HG02973 (cell line): ENCODE data around the gene LIPM.

Source experiments
- ATAC-seq: cut with Tn5 transposase; IDR thresholded peaks from one replicate; pipeline ENCODE4 v1.9.1; 2021; ENCODE audit warnings: moderate library complexity; ENCODE audit not compliant: unreplicated experiment

LIPM gene

DNA sequence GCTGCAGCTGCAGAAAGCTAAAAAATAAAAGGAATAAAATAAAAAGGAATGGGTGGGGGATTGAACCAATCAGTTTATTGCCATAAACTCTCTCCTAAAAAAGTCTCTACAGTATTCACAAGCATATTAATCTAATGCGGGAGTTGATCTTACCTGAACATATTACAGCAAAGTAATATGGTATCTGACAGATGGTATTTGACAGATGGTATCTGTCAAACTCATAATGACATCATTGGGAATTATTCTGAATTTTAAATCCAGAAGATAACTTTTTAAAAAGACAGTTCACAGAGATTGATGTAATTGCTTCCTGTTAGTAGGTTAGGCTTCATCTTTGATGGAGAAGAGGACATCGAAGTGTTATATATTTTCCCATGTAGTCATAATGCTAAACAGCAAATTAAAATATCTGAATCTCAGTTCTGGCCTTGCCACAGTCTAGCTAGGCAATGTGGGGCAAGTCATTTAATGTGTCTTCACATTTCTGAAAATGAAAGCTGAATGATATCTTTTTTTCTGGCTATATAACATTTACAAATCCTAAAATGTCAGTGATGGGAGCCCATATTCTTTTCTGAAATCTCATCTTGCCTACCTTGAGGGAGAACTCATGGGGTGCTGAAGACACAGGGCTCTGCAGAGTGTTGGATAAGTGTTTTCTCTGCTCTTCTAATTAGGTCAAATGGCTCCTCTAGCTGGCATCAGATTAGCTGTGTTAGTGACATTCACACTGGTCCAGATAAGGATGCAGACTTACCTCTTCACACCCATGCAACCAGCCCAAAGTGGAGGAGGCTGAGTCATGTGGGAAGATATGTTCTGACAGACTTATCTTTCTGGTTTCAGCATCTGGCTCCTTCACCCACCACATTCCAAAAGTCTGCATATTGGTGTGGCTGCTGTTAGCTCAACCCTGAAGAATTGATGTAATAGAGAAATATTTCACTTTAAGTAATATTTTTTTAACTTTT is 2.1 kb upstream of the LIPM start:
- no peak for ATAC-seq

GRCh38 chr10:88803641-88804040 is 1.1 kb downstream of the LIPM start:
- no peak for ATAC-seq

- ATAC-seq, result no peak
These were observed 1.7 kb downstream of the LIPM start for GRCh38 chr10:88804083-88804812.

DNA sequence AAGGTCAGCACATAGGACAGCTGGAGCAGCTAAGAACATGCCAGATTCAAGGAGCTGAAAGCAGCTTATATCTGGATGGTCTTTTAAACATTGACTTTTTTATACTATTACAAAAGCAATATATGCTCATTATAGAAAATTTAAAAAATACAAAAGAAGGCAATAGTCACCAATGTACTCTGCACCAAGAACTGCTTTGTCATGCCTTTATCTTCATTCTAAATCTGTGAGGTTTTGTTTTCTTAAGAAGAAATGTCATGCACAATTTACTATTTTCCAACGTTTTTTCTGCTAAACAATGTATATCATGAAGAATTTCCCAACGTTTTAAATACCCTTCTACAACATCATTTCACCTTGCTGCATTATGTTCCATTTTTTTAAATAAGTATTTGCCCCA is 2.8 kb downstream of the LIPM start:
- ATAC-seq, result no peak

GRCh38 chr10:88805924-88806323 is 3.4 kb downstream of the LIPM start:
- ATAC-seq, result no peak

DNA sequence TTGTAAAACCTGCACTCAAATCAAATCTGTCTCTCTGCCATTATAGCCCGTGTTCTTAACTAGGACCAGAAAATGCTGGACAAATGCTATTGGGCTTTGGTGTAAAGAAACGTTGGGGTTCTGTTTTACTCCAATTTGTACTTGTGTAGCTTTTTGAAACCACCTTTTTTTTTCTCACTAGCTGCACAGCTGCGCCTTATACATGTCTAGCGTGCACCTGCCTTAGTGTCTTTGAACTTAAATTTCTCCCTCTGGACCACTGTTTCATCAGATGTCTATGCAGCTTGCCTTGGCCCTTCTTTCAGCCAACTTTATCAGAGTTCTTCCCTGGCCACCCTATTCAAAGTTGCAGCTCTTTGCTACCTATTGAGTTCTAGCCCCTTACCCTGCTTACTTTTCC is 7.1 kb downstream of the LIPM start:
- ATAC-seq, result no peak

GRCh38 chr10:88810196-88810961 is 7.8 kb downstream of the LIPM start:
- no peak for ATAC-seq

GRCh38 chr10:88813200-88813599 is 10.7 kb downstream of the LIPM start:
- ATAC-seq, result no peak

- no peak for ATAC-seq
These were observed 16.8 kb downstream of the LIPM start for GRCh38 chr10:88819290-88819689.

- ATAC-seq, result no peak
These were observed 18.3 kb downstream of the LIPM start for GRCh38 chr10:88820748-88821401.

DNA sequence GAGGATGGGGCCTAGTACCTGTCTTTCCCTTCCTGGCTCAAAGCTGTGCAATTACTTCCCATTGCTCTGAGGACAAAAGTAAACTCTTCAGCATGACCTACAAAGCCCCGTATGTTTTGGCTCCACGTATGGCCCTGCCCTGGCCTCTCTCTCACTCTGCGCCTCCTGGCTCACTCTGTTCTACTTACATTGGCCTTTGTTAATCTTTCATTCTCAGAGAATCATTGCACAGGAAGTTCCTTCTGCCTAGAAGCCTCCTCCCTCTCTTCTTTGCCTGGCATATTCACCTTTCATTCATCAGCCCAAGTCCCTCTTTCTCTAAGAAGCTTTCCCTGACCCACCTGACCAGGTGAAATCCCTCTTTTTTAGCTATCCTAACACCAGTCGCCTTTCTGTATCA is 23.9 kb downstream of the LIPM start:
- ATAC-seq, result no peak

GRCh38 chr10:88827671-88828070 is 25.1 kb downstream of the LIPM start:
- ATAC-seq, result no peak

DNA sequence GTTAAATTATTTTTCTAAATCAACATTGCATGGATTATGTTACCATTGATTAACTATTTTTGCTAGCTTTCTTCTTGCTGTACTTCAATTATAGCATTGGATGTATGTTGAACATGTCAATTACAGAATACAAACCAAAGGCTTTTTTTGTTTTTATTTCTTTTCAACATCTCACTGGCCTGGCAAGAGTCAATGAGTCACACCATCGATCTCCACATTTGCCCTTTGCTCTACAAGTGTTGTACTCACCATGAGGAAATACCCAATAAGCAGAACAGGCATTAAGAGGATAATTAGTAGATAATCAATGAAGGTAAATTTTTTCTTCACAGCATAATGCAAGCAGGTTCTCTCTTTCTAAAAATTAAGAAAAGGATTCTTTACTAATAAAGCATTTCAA is 25.8 kb downstream of the LIPM start:
- no peak for ATAC-seq

DNA sequence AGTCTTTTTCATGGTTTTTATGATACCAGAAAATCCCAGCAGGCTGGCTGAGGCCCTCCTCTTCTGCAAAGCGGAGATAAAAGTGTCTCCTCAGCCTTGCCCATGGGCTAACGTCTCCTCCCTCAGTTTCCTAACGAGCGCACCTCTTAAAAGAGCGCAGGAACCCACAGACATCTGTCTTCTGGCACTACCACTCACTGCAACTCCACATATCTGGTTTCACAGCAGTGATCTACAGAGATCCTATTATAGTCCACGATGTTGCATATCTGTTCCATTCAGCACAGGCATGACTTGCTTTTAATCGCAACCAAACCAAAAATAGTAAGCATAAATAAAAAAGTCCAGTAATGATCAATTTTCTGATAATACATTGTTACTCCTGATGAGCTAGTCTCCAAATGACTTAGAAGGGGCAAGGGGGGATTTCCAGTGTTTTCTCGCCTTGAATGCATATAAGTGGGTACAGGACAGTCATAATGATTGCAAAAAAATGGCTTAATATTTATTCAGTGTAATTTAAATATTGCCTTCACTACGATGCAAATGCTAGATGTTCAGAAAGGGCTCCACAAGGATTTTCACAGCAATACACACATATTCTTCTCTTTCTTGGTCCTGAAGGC is 28.2 kb downstream of the LIPM start:
- ATAC-seq, result no peak

- ATAC-seq, result no peak
These were observed 29.2 kb downstream of the LIPM start for GRCh38 chr10:88831709-88832108.

DNA sequence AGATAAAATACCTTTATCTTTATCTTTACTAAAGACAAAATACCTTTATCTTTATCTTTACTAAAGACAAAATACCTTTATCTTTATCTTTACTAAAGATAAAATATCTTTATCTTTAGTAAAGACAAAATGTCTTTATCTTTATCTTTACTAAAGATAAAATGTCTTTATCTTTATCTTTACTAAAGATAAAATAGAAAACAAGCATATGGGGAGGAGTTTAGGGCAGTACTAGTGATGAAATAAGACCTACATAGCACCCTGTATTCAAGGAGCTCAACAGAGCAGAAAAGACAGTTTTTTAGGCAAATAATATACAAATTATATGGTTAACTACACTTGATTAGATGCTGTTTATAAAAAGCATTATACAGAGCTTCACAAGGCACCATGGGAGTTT is 29.8 kb downstream of the LIPM start:
- no peak for ATAC-seq

DNA sequence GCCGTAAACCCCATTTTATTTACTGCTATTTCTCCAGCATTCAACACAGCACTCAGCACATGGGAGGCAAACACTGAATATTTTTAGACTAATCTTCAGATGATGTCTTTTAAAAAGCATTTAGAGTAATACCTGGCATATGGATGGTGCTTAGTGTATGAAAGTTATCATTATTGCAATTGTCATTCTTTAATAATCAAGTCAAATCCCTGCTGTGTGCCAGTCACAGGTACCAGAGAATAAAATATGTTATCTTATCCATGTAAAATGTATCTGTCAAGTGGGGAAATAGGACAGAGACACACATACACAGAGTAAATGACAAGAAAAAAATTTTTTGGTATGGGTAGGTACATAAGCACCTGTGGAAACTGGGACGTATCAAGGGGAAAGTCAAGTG is 30.6 kb downstream of the LIPM start:
- ATAC-seq, result no peak

DNA sequence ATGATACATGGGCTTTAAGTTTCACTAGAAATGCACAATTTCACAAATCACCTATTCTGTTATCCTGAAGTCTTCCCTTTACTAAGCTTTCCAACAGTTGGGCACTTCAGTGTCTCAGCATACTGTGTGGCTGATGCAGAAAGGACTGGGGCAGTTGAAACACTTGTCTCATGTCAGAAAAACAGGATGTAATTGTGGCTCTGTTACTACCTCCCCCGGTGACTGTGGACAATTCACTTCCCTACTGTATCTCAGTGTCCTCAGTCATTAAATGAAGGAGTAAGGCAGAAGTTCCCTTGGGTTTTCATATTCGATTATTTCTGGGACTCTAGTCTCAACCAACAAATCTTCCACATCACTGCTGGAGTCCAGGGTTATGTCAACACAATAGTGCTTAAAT is 31.2 kb downstream of the LIPM start:
- ATAC-seq, result no peak

GRCh38 chr10:88835096-88835909 is 32.8 kb downstream of the LIPM start:
- peak; percentile 58 for ATAC-seq

GRCh38 chr10:88835910-88836221 is 33.3 kb downstream of the LIPM start:
- ATAC-seq, result no peak
